ENCODE results near the gene FBXW4. TPM values are rescaled to one million over a fixed set of nuclear protein-coding genes. Genes with fewer than 3 reads are reported as not detected.

Gene FBXW4
- total and polyA plus RNA-seq, 2 of the 8 experiments (the other 6 are each of a cell fraction or from before 2014, with no cell fraction given) = 29.0 to 32.8 TPM

DNA sequence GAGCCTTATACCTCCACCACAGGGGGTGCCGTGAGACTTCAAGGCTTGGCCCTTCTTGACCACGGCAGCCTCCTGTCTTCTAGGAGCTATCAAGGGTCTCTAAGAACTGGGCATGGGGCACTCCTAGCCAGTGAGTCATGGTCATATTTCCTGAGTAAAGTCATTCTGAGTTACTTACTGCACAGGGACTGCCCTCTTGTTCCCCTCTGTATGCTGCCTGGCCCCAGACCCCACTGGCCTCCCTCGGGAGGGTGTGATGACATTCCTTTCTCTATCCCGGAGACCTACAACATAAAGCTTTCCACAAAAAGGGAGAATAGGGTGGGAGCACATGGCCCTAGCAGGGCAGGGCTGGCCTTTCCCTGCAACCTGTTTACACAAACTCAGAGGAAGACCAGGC lies 85.5 kb downstream of the FBXW4 start:
- FAIRE-seq = no peak
- Histone ChIP-seq H3K18ac (ENCODE audit: extremely low read depth, low read length) (no peak overlapping the region), H3K79me1 (ENCODE audit: low read depth, low read length) (no peaks in the 10 kb centered on the region; the same call in 1 of the 2 replicates), H3K36me3 (ENCODE audit: control insufficient read depth in 2 of 4, insufficient read depth in 4 of 4, low read length in 3 of 4) (peaks cover 0 to 13% (median 3%) of the 10 kb centered on the region in 4 experiments; a peak in 5 of 8 replicates), H2BK120ac (replicated peaks; ENCODE audit: low read depth, low read length) (no peak overlapping the region), H3K23ac (ENCODE audit: insufficient read length) (no peak overlapping the region), H3K9me3 (ENCODE audit: insufficient read depth in 2 of 2, low read depth in 1 of 2, low read length in 1 of 2) (no peaks in the 10 kb centered on the region), H2BK5ac (ENCODE audit: low read depth, low read length) (no peak overlapping the region), H2BK12ac (ENCODE audit: low read depth, low read length) (no peak overlapping the region), H2AFZ (ENCODE audit: low read length) (no peak overlapping the region), H4K8ac (ENCODE audit: extremely low read depth, insufficient read depth, low read length) (no peak overlapping the region; the same call in 1 of the 2 replicates), H2BK15ac (ENCODE audit: low read length) (no peak overlapping the region), H4K91ac (replicated peaks; ENCODE audit: insufficient read length, low read length) (no peak overlapping the region), H4K20me1 (replicated peaks in 1 of 2; ENCODE audit: control insufficient read depth in 1 of 2, insufficient read depth in 2 of 2, low read length in 2 of 2) (no peaks in the 10 kb centered on the region), H3K9ac (replicated peaks in 1 of 4; ENCODE audit: extremely low read depth in 1 of 4, low read depth in 3 of 4, low read length in 3 of 4) (no peak overlapping the region), H3K23me2 (ENCODE audit: low read depth, low read length) (no peaks in the 10 kb centered on the region), H3K56ac (replicated peaks; ENCODE audit: insufficient read length, low read depth, low read length) (no peak overlapping the region), H3K4me2 (ENCODE audit: insufficient read depth in 1 of 2, low read depth in 2 of 2, low read length in 2 of 2) (no peak overlapping the region), H3K27ac (ENCODE audit: low read depth, low read length) (no peak overlapping the region), H3K4me1 (replicated peaks in 1 of 4; ENCODE audit: control insufficient read depth in 3 of 4, insufficient read depth in 4 of 4, low read length in 3 of 4) (peaks cover 4 to 14% (median 8%) of the 10 kb centered on the region in 4 experiments), H2AK5ac (ENCODE audit: low read depth, low read length) (no peak overlapping the region), H3K27me3 (replicated peaks in 1 of 4; ENCODE audit: control insufficient read depth in 3 of 4, extremely low read depth in 1 of 4, insufficient read depth in 3 of 4, low read length in 3 of 4) (no peaks in the 10 kb centered on the region), H4K5ac (ENCODE audit: insufficient read length, low read depth, low read length) (no peak overlapping the region), H3K4me3 (ENCODE audit: extremely low read depth in 1 of 4, insufficient read depth in 2 of 4, low read depth in 3 of 4, low read length in 4 of 4) (no peak overlapping the region), H3K79me2 (ENCODE audit: control insufficient read depth in 1 of 2, insufficient read depth in 2 of 2, low read length in 2 of 2) (no peaks in the 10 kb centered on the region), H3K4ac (replicated peaks; ENCODE audit: insufficient read length, low read depth, low read length) (no peak overlapping the region), H2BK20ac (ENCODE audit: low read length) (no peak overlapping the region), H3K14ac (ENCODE audit: insufficient read length) (no peak overlapping the region)
- CTCF ChIA-PET (ENCODE audit: partially characterized antibody) = interaction anchor here (1.1 to 17.3 kb wide), 7 partner anchors 8 to 172 kb away, joined by 3 to 246 read pairs (median 3); partner anchors contain the start of gene NPM3
- TF ChIP-seq SP1 (IDR thresholded peaks at IDR 0.05; ENCODE audit: low read depth, low read length) (no peak), KDM5A (IDR thresholded peaks at IDR 0.05; ENCODE audit: low read length) (no peak)
- DNase-seq (ENCODE audit: low read depth in 1 of 2, low spot score in 2 of 2) = no peak
- 90% methylated on average over 4 of the region's 4 CpGs; no CpG with 5 or more reads in 1 of the 2 experiments for WGBS, 2 experiments (ENCODE audit: extremely low coverage in 1 of 2, insufficient coverage in 1 of 2, insufficient read length in 1 of 2, insufficient replicate concordance in 2 of 2, low coverage in 1 of 2, low lambda C conversion rate in 2 of 2, missing lambda C conversion rate in 1 of 2)
- POLR2A ChIA-PET (ENCODE audit: partially characterized antibody) = no interaction called here

All from H1 (cell line).